HG02588 (cell line): ENCODE results near the gene TMEM170B.
"Not testable (repeated sequence)": the region's sequence is repeated elsewhere in the genome, so short reads cannot be mapped to it uniquely, and the experiment has no call there.

Experiments used
- ATAC-seq: cut with Tn5 transposase; IDR thresholded peaks from one replicate; pipeline ENCODE4 v1.9.1; 2021; ENCODE audit warnings: mild to moderate bottlenecking, moderate library complexity; ENCODE audit not compliant: unreplicated experiment

Gene TMEM170B

GRCh38 chr6:11527274-11527870, 10.2 kb upstream of the TMEM170B start:
- ATAC-seq, result no peak

GRCh38 chr6:11528996-11529395, 8.6 kb upstream of the TMEM170B start:
- no peak for ATAC-seq

DNA sequence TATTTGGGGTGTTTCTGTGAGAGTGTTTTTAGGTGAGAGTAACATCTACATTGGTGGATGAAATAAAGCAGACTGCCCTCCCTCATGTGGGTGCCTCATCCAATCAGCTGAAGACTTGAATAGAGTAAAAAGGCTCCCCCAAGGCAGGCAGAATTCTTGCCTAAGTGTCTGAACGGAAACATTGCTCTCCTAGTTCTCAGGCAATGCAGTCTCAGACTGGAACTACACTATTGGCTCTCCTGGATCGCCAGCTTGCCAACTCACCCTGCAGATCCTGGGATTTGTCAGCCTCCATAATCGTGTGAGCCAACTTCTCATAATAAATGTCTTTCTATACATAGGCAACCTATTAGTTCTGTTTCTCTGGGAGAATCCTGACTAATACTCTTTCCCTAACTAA, 5.5 kb upstream of the TMEM170B start:
- ATAC-seq, result no peak

DNA sequence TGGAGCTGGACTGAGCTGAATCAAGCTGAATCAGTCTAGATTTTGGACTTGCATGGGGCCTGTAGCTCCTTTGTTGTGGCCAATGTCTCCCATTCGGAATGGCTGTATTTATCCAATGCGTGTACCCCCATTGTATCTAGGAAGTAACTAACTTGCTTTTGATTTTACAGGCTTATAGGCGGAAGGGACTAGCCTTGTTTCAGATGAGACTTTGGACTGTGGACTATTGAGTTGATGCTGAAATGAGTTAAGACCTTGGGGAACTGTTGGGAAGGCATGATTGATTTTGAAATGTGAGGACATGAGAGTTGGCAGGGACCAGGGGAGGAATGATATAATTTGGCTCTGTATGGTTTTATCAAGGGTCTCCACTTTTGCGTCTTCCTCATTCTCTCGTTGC, 3.0 kb upstream of the TMEM170B start:
- no peak for ATAC-seq

- no peak for ATAC-seq
Observed at GRCh38 chr6:11535801-11536230, 1.7 kb upstream of the TMEM170B start.

- no peak for ATAC-seq
Observed at GRCh38 chr6:11536795-11537194, 754 bp upstream of the TMEM170B start.

GRCh38 chr6:11538052-11538818, 686 bp downstream of the TMEM170B start:
- ATAC-seq, result peak; percentile 16

- ATAC-seq, result no peak
Observed at GRCh38 chr6:11538819-11539468, 1.4 kb downstream of the TMEM170B start.

DNA sequence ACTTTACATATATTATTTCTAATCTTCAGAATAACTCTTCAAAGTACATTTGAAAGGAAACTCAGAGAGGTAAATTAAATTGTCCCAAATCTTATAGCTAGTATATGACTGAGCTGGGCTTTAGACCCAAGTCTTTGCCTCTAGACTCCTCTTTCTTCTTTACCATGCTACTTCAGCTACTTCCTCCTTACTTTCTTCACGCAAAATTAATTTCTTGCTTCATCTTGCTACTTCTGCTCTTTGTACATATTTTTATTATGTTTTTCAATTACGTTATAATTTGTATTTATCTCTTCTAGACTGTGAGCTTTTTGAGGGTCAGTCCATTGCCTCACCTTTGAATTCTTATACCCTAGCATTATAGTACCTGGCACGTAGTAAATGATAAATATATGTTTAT, 5.3 kb downstream of the TMEM170B start:
- no peak for ATAC-seq

DNA sequence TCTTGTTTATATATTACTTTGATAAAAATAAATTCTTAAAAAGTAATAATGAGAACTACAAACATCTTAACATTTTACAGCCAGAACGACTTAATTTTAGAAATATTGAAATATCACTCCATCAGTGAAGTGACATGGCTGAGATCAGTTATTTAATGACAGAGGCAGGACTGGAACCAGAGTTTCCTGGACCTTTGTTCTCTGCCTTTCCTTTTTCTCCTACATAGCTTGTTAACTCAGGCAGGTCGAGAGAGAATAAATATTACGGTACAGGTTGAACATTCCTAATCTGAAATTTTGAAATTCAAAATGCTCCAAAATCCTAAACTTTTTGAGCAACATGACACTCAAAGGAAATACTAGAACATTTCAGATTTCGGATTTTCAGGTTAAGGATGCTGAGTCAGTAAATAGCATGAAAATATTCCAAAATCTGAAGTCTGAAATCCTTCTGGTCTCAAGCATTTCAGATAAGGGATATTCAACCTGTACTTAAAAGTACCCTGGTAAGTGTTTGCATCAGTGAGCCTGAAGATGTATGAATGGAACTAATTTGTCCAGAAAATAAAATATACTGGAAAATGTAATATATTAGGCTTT, 6.5 kb downstream of the TMEM170B start:
- no peak for ATAC-seq

GRCh38 chr6:11547846-11548245, 10.3 kb downstream of the TMEM170B start:
- ATAC-seq, result not testable (repeated sequence)

DNA sequence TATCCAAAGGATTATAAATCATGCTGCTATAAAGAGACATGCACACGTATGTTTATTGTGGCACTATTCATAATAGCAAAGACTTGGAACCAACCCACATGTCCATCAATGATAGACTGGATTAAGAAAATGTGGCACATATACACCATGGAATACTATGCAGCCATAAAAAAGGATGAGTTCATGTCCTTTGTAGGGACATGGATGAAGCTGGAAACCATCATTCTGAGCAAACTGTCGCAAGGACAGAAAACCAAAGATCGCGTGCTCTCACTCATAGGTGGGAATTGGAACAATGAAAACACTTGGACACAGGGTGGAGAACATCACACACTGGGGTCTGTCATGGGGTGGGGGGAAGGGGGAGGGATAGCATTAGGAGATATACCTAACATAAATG, 11.0 kb downstream of the TMEM170B start:
- ATAC-seq, result not testable (repeated sequence)

DNA sequence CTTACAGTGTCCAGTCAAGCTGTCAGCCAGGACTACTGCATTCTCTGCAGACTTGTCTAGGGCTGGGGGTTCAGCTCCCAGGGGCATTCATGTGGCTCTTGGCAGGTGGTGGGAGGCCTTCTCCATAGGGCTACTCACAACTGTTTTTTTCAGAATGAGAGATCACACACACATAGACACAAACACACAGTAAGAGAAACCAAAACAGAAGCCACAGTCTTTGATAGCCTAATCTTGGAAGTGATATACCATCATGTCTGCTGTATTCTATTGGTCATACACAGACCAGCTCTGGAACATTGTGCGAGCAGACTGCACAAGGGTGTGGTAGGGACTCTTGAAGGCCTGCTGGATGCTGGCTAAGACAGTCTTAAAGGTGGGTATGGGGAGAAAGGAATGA, 13.5 kb downstream of the TMEM170B start:
- no peak for ATAC-seq

DNA sequence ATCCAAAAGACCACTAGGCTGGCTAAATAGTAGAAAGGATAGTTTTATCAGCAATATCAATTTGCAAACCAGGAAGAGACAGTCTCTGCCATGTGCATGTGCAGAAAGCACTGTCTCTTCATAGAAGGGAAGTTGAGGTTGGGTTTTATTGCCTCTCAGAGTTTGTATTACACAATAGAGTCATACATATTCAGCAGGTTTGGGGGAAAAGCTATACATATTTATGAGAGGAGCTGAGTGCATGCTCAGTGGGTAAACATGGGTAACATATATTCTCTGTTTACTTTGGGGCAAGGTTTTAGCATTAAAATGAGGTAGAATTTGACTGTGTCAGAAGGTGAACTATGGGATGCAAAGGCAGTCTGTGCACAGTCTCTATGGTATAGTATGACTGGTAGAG, 14.9 kb downstream of the TMEM170B start:
- no peak for ATAC-seq

GRCh38 chr6:11553824-11554223, 16.3 kb downstream of the TMEM170B start:
- ATAC-seq, result no peak

DNA sequence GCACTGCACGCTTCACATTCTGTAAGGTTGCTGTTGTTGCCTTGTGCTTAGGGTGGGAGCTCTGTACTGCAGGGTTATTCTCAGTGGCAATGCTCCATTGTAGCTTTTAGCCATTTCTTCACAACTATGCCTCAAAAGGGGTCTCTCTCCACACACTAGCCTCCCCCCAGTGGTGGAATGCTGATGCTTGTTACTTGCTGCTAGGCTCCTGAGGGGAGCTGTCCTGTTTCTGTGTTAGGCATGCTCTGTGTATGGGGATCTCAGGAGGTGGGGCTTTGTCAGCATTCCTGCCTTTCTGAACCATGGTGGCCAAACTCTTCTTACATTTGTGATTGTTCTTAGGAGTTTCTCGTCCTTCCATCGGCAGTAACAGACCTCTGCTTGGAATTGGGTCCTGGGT, 18.8 kb downstream of the TMEM170B start:
- ATAC-seq, result no peak

GRCh38 chr6:11563793-11564192, 26.2 kb downstream of the TMEM170B start:
- no peak for ATAC-seq

GRCh38 chr6:11566609-11567008, 29.1 kb downstream of the TMEM170B start:
- no peak for ATAC-seq

- no peak for ATAC-seq
Observed at GRCh38 chr6:11571073-11571472, 33.5 kb downstream of the TMEM170B start.

GRCh38 chr6:11575408-11576033, 38.0 kb downstream of the TMEM170B start:
- peak; percentile 95 for ATAC-seq

DNA sequence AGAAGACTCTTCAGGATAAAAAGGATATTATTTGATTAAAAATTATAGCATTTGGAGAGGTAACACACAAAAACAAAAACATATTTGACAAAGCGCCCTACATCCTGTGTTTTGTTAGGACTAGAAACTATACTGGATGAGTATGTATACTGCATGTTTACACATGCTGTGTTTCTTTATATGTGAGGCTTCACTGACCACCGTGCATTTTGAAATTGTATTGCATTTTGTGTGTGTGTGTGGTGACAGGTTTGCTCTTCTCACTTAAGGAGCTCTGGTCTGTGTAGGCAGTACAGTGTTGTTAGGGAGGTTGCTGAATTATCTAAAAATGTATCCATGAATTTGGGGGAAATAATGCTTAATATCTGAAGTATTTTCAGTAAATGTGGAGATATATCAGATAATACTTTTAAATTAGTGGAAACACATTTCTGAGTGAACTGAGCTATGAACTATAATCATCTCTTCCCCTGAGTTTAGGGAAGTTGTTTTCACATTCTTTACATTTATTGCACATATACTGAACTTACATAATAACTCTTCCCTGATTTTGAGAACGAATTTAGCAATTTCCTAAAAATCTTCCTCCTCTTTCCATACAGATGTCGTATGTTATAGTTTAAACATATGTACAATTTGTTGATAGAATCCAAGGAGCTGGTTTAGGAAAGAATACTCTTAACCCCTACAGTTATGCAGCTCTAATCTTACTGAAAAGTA, 43.3 kb downstream of the TMEM170B start:
- ATAC-seq, result no peak
